ENCODE data around the gene NAA10.
A peak's percentile ranks its signal among the peaks of the same experiment; 100 is the strongest.

Gene NAA10

GRCh38 chrX:153908219-153908860, 26.5 kb downstream of the NAA10 start:
- no peak for DNase-seq

DNA sequence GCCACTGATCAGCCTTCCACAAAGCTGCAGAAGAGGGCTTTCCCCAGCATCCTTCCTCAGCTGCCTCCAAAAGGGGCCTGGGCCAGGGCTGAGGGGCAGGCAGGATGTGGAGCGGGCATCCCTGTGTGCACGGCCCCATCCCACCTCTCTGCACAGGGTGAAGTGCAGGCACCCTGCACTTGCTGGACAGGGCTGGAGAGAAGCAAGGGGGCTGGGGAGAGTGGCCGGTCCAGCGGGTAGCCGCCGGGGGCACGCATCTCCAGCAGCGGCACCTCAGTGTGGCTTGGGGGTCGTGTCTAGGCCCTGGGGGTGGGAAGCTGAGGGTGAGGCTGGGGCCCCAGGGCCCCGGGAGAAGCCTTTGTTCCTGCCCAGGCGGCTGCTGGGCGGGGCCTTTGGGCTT, 27.4 kb downstream of the NAA10 start:
- no peak for DNase-seq

DNA sequence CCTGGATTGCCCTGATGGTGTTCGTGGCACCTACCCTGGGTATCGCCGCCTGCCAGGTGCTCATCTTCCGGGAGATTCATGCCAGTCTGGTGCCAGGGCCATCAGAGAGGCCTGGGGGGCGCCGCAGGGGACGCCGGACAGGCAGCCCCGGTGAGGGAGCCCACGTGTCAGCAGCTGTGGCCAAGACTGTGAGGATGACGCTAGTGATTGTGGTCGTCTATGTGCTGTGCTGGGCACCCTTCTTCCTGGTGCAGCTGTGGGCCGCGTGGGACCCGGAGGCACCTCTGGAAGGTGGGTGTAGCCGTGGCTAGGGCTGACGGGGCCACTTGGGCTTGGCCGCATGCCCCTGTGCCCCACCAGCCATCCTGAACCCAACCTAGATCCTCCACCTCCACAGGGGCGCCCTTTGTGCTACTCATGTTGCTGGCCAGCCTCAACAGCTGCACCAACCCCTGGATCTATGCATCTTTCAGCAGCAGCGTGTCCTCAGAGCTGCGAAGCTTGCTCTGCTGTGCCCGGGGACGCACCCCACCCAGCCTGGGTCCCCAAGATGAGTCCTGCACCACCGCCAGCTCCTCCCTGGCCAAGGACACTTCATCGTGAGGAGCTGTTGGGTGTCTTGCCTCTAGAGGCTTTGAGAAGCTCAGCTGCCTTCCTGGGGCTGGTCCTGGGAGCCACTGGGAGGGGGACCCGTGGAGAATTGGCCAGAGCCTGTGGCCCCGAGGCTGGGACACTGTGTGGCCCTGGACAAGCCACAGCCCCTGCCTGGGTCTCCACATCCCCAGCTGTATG, 28.5 kb downstream of the NAA10 start:
- no peak for DNase-seq

DNA sequence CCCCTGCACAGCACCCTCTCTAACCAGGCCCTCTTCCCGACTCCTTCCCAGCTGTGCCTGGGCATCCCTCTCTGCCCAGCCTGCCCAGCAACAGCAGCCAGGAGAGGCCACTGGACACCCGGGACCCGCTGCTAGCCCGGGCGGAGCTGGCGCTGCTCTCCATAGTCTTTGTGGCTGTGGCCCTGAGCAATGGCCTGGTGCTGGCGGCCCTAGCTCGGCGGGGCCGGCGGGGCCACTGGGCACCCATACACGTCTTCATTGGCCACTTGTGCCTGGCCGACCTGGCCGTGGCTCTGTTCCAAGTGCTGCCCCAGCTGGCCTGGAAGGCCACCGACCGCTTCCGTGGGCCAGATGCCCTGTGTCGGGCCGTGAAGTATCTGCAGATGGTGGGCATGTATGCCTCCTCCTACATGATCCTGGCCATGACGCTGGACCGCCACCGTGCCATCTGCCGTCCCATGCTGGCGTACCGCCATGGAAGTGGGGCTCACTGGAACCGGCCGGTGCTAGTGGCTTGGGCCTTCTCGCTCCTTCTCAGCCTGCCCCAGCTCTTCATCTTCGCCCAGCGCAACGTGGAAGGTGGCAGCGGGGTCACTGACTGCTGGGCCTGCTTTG, 29.2 kb downstream of the NAA10 start:
- no peak for DNase-seq

DNA sequence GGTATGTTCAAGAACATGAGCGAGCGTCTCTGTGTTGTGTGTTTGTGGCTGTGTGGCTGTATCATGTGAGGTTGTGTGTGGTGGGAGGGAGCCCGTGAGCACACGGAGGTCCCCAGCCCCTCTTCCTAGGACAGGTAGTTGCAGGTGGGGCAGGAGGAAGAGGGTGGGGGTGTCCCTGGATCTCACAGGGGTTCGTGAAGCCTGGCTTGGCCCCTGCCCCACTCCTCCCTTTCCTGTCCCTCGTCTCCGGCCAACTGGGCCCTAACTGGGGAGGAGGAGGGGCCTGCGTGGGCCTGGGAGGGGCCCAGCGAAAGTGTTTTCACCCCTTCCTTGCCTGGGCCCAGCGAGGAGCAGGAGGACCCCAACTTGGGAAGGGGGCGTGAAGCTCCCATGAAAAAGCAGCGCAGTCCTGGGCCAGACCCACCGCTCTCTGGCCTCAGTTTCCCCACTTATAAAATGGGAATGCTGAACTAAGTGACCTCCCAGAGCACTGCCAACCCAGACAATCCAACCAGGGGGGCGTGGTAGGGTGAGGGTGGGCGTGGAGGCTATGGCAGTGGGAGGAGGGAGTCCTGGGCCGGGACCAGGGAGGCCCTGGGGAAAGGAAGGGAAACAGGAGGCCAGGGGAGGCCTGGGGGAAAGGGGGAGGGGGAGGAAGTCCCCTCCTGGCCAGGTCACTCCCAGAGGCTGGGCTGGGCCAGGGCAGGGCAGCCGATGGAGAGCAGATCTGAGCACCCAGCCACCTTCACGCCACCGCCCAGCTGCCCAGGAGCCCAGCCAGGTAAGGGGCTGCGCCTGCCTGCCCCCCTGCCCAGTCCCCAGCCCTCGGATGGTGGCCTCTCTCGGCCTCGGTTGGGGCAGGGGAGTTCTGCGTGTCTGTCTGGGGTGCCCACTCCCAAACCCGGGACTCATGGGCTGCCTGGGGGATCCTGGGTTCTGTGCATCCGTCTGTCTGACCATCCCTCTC, 30.6 kb downstream of the NAA10 start, which contains the start of gene AVPR2:
Gene AVPR2 (plus strand): TSS at position 683 of the 967 bp plus-strand sequence. CDS start 473 bp downstream, outside the sequence.
- no peak for DNase-seq

DNA sequence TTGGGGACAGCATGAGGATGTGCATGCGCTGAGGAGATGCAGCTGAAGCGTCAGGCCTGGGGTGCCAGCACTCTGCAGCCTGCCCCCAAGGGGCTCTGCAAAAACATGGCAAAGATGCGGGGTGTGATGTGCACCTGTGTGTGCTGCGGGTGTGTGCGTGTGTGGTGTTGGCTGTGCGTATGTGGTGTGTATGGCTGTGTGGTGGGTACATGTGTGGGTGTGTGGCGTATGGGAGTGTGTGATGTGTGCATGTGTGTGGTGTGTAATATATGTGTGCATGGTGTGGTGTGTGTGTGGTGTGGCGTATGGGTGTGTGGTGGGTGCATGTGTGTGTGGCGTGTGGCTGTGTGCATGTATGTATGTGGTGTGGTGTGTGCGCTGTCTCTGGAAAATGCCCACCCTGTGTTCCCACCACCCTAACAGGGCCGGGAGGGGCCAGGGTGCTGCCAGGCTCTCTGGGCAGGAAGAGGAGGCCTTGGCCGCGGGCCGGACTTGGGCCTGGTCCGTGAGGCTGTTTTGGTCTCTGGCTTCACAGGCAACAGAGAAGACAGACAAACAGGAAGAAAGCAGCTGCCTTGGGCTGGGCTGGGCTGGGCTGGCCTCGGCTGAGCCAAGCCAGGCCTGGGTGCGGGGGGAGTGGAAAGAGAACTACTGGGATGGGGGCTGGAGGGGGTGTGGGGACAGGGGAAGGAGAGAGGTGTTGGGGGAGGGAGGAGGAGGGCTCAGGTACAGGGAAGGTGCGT, 31.4 kb downstream of the NAA10 start:
- DNase-seq, result no peak

DNA sequence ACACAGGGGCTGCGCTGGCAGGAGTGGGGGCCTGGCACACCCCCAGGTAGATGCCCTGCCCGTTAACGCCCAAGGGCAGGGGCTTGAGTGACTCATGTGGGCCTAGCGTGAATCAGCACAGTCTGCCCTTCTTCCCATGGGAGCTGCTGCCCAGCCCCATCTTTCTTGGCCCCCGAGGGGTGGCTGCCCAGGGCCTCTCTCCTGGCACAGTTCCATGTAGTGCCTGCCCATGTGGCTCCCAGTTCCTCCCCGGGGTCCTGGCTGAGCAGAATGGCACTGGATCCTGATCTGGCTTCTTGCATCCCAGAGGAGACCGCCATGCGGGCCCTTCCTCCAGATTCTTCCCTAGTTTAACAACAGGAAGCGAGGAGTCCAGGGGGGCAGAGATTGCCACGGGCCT, 32.5 kb downstream of the NAA10 start:
- DNase-seq, result no peak

DNA sequence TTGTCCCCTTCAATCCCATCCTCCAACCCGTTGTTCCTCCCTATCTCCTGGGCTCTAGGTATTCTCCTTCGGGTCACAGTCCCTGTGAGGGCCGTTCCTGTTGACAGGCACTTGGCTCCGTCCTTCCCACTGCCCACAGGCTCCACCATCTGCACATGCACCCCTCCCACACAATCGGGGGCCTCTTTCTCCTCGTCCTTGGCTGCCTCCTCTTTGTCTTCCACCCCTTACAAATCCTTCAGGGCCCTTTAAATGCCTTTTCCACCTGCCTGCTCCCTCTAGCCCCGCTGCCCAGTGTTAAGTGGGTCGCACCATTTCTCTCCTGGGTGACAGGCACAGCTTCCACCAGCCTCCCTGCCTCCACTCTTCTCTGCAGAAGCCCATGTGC, 33.1 kb downstream of the NAA10 start:
- DNase-seq, result no peak

GRCh38 chrX:153900831-153901752, 33.7 kb downstream of the NAA10 start:
- peak; percentile 53 to 61 for DNase-seq

DNA sequence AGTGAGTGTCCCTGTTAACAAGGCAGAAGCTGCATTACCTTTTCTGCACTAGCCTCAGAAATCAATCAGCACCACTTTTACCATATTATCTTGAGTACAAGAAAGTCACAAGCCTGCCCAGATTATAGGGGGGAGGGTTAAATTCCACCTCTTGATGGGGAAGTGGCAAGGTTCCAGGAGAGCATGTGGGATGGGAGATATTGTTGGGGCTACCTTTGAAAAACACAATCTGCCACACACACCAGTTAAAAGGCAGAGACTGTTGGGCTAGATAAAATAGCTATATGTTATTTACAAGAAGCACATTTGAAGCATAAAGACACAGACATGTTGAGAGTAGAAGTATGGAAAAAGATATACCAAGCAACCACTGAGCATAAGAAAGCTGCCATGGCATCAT, 36.9 kb downstream of the NAA10 start:
- DNase-seq, result no peak

DNA sequence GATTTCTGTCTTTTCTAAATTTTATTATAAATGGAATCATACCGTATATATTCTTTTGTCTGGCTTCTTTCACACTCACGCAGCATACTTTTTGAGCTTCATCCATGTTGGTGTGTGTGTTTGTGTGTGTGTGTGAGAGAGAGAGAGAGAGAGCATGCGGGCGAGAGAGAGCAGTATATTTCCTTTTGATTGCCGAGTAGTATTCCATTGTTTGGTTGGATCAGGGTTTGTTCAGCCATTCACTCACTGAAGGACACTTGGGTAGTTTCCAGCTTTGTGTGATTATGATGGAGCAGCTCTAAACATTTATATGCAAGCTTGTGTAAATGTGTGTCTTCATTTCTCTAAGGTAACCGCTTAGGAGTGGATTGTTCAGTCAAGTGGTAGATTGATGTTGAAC, 45.7 kb downstream of the NAA10 start:
- DNase-seq, result no peak

DNA sequence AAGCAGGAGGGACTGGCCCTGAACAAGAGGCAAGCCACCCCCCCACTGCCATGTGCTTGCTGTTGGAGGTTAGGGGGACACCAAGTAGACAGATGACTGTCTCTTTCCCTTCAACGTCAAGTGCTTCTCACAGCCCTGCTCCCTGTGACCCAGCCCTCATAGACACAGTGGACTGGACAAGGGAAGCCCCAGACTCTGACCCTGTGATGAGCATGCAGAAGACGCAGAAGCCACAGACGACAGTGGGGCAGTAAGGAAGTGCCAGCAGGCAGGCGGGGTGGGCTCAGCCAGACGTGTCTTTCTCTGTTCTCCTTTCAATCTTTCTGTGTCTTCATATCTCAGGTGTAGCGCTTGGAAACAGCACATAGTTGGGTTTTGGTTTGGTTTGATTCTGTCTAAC, 46.5 kb downstream of the NAA10 start:
- no peak for DNase-seq

DNA sequence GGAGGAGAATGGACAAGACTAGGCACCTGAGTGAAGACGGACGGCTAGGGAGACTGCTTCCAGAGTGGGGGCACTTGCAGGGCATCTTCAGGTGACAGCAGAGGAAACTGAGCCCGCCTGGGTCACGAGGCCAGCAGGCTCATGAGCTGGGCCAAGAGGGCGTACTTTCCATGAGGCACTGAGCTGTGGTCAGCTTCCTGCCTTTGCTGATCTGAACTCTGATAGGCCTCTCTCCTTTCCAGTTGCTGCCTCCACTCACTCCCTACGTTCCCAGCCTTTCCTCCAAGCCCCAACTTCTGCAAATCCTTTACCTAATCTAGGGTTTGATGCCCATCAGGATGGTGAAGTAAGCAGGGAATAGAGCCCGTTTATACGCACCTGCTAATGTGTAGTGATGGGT, 47.5 kb downstream of the NAA10 start:
- no peak for DNase-seq

DNA sequence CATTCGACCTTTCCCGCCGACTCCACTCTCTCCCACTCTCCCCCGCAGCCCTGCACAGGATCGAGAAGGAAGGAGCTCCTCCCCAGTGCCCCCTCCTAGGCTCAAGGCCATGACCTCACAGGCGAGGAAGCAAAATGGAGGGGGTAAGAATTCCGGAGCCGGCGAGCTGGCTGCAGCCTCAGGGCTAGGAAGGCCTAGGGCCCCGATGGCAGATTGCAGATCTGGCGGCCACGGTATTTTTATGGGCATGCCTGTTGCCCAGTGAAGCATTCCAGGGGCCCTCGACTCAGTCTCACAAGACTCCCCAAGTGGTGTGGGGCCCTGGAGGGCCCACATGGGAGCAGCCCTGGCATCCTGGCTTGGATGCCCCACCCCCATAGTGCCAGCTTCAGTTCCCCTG, 47.9 kb downstream of the NAA10 start:
- no peak for DNase-seq

DNA sequence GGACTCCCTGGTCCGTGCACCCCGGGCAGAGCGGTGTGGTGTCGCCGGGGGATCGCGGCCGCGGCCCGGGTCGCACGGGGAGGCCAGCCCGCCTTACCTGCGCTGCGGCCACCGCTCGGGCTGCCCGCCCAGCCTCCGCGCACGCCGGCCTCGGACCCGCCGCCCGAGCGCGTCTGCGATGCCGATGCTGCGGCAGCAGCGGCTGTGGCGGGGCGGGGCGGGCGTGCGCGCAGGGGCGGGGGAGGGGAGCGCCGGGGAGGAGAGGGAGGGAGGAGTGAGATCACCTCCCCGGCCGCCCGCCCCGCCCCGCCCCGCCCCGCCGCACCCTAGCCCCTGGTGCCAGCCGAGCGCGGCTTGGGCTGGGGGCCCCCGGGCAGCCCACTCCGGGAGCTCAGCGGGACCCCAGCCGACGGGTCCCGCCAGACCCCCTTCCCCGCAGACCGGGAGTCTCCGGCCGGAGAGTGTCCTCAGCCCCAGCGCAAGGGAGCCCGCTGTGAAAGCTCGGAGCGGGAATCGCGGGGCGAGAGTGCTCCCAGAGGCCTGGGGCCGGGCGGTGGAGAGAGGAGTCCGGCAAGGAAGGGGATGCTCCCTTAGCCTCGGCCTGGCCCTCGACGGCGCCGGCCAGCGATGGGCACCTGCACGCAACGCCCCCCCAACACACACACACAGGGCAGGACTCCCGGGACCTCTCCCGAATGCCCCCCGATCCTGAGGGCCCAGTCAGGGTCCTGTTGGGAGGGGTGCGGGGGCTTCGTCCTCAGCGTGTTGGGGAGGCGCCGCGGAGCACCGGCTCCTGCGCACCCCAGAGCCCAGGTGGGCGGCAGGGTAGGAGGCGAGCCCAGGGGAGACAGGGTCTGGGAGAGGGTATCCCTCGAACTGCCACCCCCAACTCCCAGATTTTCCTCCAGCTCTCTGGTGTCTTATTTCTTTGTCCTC, 48.6 kb downstream of the NAA10 start, which contains the start of gene L1CAM:
Gene L1CAM (minus strand): TSS at position 206 of the 936 bp plus-strand sequence. CDS start 10,337 bp downstream, outside the sequence.
- DNase-seq, result peak; percentile 32 to 37

DNA sequence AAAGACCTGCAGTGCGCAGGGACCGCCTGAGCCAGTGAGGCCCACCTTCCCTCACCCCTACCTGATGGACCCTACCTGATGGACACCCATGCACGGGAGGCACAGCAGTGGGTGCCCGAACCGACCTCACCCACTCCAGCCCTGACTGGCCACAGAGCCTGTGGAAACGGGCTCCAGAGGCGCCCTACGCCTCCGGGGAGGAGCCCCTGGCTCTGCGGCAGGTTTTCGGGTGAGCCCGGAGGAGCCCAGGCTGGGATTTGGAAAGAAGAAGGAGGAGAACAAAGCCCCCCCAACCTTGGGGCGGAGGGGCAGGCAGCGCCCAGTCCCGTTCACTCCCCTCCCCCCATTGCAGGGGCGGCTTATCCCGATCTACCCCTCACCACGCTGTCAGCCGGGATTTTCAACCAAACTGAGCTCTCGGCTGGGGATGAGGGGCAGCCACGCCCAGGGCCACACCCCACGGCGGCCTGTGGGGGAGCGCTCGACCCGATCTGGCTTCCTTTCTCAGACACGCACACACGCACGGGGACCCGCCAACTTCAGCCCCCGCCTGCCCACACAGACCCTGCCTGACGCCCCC, 49.5 kb downstream of the NAA10 start:
- no peak for DNase-seq

GRCh38 chrX:153884590-153884989, 50.2 kb downstream of the NAA10 start:
- no peak for DNase-seq

DNA sequence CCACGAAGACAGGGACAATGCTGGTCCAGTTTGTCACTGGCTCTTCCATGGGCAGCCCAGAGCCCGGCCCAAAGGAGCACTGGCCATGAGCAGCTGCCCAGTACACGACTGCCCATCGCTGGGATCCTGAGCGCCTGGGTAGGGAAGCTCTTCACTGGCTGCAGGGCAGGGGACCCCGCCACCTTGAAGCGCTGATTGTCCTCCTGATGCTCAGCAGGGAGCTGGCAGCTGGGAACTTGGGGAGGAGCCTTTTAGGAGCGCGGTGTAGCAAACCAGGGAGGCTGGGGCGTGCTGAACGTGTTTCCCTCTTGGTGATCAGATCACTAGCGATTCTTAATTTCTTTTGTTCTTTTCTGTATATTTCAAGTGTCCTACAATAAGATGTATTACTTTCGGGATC, 50.7 kb downstream of the NAA10 start:
- DNase-seq, result no peak

DNA sequence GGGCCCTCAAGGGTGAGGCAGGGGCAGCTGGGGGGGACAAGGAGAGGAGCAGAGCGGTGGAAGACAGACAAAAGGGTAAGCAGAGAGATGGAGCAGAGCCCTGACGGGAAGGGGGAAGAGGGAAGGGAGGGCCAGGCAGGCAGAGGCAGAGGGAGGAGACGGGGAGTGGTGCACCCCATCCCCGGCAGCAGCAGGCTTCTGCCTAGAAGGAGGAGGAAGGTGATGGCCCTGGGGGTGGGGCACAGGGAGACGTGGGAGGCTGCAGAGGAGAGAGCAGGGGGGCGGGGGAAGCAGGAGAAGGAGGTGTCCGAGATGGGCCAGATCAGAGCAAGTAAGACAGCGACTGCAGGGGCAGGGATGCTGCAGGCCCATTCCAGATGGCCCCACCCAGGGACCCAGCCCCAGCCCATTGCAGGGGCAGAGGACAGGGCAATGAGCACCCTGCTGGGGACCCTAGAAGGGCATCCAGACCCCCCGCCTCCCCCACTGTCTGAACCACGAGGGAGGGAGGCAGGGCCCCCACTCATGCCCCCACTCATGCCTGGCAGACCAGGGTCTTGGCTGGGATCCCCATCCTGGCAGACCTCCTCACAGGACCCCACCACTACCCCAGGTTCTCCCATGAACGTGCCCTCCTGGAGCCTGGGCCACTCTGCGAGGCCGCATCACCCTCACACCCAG, 51.5 kb downstream of the NAA10 start:
- no peak for DNase-seq

All from activated CD4-positive, alpha-beta T cell treated with anti-CD3 and anti-CD28 coated beads for 4 hours (primary cell).